Skeletal muscle tissue (tissue), 4 donors: ENCODE data around the gene FBXL4. TPM values are rescaled to one million over a fixed set of nuclear protein-coding genes. Genes with fewer than 3 reads are reported as not detected.

Experiments used
- H3K27ac ChIP-seq: one replicate; pipeline ENCODE4 v1.7.0; 2013; ENCODE audit warnings: mild to moderate bottlenecking, low read depth, low read length, inconsistent platforms
- H3K27me3 ChIP-seq, 3 donors: one replicate each; pipeline ENCODE4 v1.7.0; 2013; ENCODE audit warnings: low read length in 3 of 3; ENCODE audit not compliant: control insufficient read depth in 3 of 3, insufficient read depth in 3 of 3
- H3K36me3 ChIP-seq, 3 donors: one replicate each; pipeline ENCODE4 v1.7.0; 2013; ENCODE audit warnings: low read length in 3 of 3; ENCODE audit not compliant: control insufficient read depth in 3 of 3, insufficient read depth in 3 of 3
- H3K4me1 ChIP-seq, 3 donors: one replicate each; pipeline ENCODE4 v1.7.0; 2013; ENCODE audit warnings: low read length in 3 of 3, mild to moderate bottlenecking in 3 of 3; ENCODE audit not compliant: control insufficient read depth in 3 of 3, insufficient read depth in 3 of 3
- H3K4me3 ChIP-seq, 3 donors: one replicate each; pipeline ENCODE4 v1.7.0; 2013; ENCODE audit warnings: low read length in 3 of 3
- H3K9ac ChIP-seq, 3 donors: one replicate each; pipeline ENCODE4 v1.7.0; 2013; ENCODE audit warnings: low read length in 3 of 3, mild to moderate bottlenecking in 3 of 3, moderate library complexity in 2 of 3, low read depth in 1 of 3
- H3K9me3 ChIP-seq, 3 donors: one replicate each; pipeline ENCODE4 v1.7.0; 2013; ENCODE audit warnings: low read length in 3 of 3; ENCODE audit not compliant: control insufficient read depth in 3 of 3
- total RNA-seq: library from RNA; depleted of rRNA; stranded (reverse); fragments of >200 nt; gene quantifications from one replicate; pipeline ENCODE4 v1.2.3, GENCODE V29; 2014
- donor health status: Osteomylitis.

FBXL4 gene
- total RNA-seq, 1 donor from 2014 or later: 14.1 TPM

DNA sequence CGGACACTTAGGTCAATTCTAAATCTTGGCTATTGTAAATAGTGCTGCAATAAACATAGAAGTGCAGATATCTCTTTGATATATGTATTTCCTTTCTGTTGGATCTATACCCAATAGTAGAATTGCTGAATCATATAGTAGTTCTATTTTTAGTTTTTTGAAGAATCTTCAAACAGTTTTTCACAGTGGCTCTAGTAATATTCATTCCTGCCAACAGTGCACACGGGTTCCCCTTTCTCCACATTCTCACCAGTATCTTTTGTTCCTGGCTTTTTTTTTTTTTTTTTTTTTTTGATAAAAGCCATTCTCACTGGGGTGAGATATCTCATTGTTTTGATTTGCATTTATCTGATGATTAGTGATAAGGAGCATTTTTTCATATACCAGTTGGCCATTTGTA is 1.8 kb upstream of the FBXL4 start:
- Histone ChIP-seq H3K9me3 (peaks cover 0 to 3% (median 0%) of the 10 kb centered on the region in 3 donors), H3K4me3 (no peak overlapping the region), H3K27ac (no peak overlapping the region), H3K9ac (no peak overlapping the region), H3K36me3 (no peaks in the 10 kb centered on the region), H3K4me1 (peaks cover 3 to 14% (median 11%) of the 10 kb centered on the region in 3 donors), H3K27me3 (no peaks in the 10 kb centered on the region)

- Histone ChIP-seq H3K9ac (peak overlapping the region; percentile 85 to 93 (median 91)), H3K4me3 (peak overlapping the region; percentile 79 to 87 (median 85)), H3K4me1 (peaks cover 3 to 15% (median 11%) of the 10 kb centered on the region in 3 donors), H3K36me3 (no peaks in the 10 kb centered on the region), H3K9me3 (peaks cover 0 to 3% (median 0%) of the 10 kb centered on the region in 3 donors), H3K27me3 (no peaks in the 10 kb centered on the region), H3K27ac (peak overlapping the region; percentile 86)
Measured at GRCh38 chr6:98946879-98947410, 801 bp downstream of the FBXL4 start.

- Histone ChIP-seq H3K9ac (peak overlapping the region; percentile 85 to 93 (median 91)), H3K36me3 (no peaks in the 10 kb centered on the region), H3K27ac (peak overlapping the region; percentile 86), H3K4me1 (peaks cover 3 to 15% (median 11%) of the 10 kb centered on the region in 3 donors), H3K27me3 (no peaks in the 10 kb centered on the region), H3K4me3 (peak overlapping the region; percentile 79 to 87 (median 85)), H3K9me3 (peaks cover 0 to 3% (median 0%) of the 10 kb centered on the region in 3 donors)
Measured at GRCh38 chr6:98946266-98946878, 1.4 kb downstream of the FBXL4 start.

DNA sequence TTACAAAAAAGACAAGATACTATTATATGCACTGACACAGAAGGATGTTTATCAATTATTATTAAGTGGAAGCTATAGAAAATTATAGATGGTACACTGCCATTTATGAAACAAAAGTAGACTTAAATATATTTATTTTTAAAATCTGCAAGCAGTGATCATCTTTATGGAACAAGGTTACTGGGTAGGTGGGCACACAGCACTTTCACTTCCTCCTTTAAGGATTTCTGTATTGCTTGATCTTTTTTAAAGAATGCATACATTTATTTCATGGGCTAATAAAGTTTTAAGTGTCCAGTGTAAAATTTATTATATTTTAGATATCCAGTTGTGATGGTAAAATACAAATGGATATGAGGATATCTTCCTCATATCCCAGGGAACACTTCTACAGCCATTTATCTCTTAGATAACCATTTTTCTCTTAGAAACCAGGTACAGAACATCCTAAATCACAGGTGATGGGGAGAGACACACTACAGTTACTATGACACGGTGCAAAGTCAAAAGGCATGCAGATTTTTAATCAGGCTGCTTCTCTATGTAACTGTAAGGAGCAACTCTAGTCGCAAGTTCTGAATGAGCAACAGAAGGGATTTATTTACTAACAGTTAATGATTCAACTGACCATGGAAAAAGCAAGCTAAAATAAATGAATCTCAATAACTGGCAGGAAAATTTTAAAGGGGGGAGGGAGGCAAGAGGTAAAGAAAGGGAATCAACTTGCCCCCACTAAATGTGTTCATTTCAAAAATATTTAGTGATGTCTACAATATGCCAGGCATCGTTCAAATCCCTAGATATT is 2.2 kb downstream of the FBXL4 start:
- Histone ChIP-seq H3K9me3 (peaks cover 0 to 3% (median 0%) of the 10 kb centered on the region in 3 donors), H3K4me3 (no peak overlapping the region)

DNA sequence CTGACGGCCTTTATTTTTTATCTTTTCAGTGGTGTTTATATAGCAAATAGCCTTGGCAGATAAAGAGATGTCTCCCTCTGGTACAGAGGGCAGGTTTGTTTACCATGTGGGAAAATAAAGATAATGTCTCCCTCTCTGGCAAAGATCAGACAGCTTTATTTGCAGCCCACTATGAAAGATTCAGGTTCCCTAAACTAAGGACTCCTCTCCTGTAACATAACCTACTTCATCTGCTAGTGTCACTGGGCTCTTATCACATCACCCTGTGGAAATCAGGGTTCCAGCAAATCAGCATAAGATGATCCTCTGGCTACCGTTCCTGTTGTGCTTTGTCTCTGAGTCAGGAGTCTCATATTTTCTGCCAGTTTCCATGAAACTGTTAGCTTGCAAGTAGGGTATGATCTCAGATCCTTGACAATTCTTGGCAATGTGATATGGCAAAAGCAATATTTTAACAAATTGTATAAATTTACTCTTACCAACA is 3.1 kb downstream of the FBXL4 start:
- no peaks in the 10 kb centered on the region for H3K36me3 ChIP-seq
- peaks cover 3 to 15% (median 11%) of the 10 kb centered on the region in 3 donors for H3K4me1 ChIP-seq
- no peaks in the 10 kb centered on the region for H3K27me3 ChIP-seq
- H3K9ac ChIP-seq: no peak overlapping the region
- H3K27ac ChIP-seq: no peak overlapping the region
- no peak overlapping the region for H3K4me3 ChIP-seq
- no peaks in the 10 kb centered on the region for H3K9me3 ChIP-seq

More for the DNA sequence above, 2.2 kb downstream of the FBXL4 start:
- H3K4me1 ChIP-seq: peaks cover 3 to 15% (median 11%) of the 10 kb centered on the region in 3 donors
- H3K27ac ChIP-seq: no peak overlapping the region
- no peaks in the 10 kb centered on the region for H3K27me3 ChIP-seq
- H3K9ac ChIP-seq: no peak overlapping the region
- no peaks in the 10 kb centered on the region for H3K36me3 ChIP-seq

GRCh38 chr6:98944168-98944567 is 3.6 kb downstream of the FBXL4 start:
- no peak overlapping the region for H3K9ac ChIP-seq
- H3K27me3 ChIP-seq: no peaks in the 10 kb centered on the region
- H3K4me3 ChIP-seq: no peak overlapping the region
- H3K4me1 ChIP-seq: peaks cover 3 to 15% (median 11%) of the 10 kb centered on the region in 3 donors
- no peak overlapping the region for H3K27ac ChIP-seq
- H3K36me3 ChIP-seq: no peaks in the 10 kb centered on the region
- H3K9me3 ChIP-seq: peaks cover 0 to 3% (median 0%) of the 10 kb centered on the region in 3 donors

DNA sequence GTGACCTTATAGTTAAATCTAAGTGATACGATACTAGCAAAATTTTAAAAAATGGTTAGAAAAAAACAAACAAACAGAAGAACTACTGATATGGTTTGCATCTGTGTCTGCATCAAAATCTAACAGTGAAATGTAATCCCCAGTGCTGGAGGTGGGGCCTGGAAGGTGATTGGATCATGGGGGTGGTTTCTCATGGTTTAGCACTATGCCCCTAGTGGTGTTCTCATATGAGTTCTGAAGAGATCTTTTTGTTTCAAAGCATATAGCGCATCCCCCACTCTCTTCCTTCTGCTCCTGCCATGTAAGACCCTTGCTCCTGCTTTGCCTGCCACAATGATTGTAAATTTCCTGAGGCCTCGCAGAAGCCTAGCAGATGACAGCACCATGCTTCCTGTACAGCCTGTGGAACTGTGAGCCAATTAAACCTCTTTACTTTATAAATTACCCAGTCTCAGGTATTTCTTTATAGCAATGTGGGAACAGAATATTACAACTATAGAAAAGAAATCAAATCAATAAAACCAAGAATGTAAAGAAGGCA is 5.4 kb downstream of the FBXL4 start:
- Histone ChIP-seq H3K9ac (no peak overlapping the region), H3K4me3 (no peak overlapping the region), H3K27me3 (no peaks in the 10 kb centered on the region), H3K9me3 (peaks cover 0 to 3% (median 0%) of the 10 kb centered on the region in 3 donors), H3K27ac (no peak overlapping the region), H3K4me1 (peaks cover 3 to 15% (median 11%) of the 10 kb centered on the region in 3 donors), H3K36me3 (no peaks in the 10 kb centered on the region)

DNA sequence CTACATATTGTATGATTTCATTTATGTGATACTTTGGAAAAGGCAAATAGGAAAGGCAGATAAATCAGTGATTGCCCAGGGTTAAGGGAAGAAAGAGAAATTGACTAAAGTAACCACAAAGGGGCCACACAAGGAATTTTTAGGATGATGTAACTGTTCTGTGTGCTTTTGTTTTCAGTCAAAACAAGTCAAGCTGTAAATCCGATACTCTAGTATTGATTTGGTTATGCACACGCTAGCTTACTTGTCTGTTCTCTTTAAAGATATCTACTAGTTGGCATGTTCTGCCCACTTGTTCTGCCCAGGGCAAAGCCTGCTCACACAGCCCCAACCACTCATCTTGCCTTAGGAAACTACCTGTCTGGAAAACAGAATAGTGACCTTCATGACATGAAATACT is 6.4 kb downstream of the FBXL4 start:
- Histone ChIP-seq H3K4me3 (no peak overlapping the region), H3K36me3 (no peaks in the 10 kb centered on the region), H3K27me3 (no peaks in the 10 kb centered on the region), H3K27ac (no peak overlapping the region), H3K9ac (no peak overlapping the region), H3K4me1 (peaks cover under 1 to 6% (median 3%) of the 10 kb centered on the region in 3 donors), H3K9me3 (peaks cover 0 to 3% (median 0%) of the 10 kb centered on the region in 3 donors)

DNA sequence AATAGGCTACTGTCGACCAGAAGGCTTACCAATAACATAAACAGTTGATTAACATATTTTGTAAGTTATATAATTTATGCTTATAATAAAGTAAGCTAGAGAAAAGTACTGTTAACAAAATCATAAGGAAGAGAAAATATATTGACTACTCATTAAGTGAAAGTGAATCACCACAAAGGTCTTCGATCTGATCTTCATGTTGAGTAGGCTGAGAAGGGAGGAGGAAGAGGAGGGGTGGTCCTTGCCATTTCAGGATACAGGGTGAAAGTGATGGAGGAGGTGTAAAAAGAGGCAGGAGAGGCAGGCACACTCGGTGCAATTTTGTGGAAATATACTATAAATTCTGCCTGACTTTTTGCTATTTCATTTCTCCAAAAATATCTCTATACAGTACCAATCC is 10.4 kb downstream of the FBXL4 start:
- no peak overlapping the region for H3K27ac ChIP-seq
- H3K4me1 ChIP-seq: no peaks in the 10 kb centered on the region
- no peak overlapping the region for H3K4me3 ChIP-seq
- no peak overlapping the region for H3K9ac ChIP-seq
- H3K36me3 ChIP-seq: no peaks in the 10 kb centered on the region
- no peaks in the 10 kb centered on the region for H3K27me3 ChIP-seq
- H3K9me3 ChIP-seq: peaks cover 0 to 3% (median 0%) of the 10 kb centered on the region in 3 donors
